Activated CD8-positive, alpha-beta memory T cell treated with anti-CD3 and anti-CD28 coated beads, Interleukin-2, amount 50 U/mL, for 1 hour (primary cell): ENCODE results near the gene PTPN13.
"Not testable (repeated sequence)": the region's sequence is repeated elsewhere in the genome, so short reads cannot be mapped to it uniquely, and the experiment has no call there.

Source experiments
- DNase-seq: peaks from one replicate; pipeline ENCODE4 v3.0.0-alpha.2; 2020; ENCODE audit errors: extremely low read depth

Gene PTPN13

DNA sequence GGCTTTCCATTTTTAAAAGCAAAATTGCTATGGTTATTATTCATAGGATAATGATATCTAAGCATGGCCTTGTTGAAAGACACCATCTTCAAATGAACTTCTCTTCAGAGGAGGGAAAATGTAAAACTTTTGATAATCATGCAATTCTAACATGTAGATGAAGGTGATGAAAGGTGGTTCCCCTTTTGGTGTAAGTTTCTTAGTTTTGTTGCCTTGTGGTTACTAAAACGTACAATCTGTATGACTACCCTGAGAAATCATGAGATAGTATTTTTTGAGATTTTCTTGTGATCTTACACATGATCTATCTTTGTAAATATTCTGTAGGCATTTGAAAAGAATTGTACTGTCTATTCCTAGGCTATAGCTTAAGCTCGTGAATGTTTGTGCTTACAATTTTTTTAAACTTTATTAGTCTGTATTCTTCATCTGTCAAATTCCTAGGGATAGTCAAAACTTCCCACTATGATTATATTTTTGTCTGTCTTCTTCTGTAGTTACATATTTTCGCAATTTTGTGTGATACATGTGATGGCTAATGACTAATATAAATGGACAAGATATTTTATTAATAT is 47.5 kb downstream of the PTPN13 start:
- no peak for DNase-seq

DNA sequence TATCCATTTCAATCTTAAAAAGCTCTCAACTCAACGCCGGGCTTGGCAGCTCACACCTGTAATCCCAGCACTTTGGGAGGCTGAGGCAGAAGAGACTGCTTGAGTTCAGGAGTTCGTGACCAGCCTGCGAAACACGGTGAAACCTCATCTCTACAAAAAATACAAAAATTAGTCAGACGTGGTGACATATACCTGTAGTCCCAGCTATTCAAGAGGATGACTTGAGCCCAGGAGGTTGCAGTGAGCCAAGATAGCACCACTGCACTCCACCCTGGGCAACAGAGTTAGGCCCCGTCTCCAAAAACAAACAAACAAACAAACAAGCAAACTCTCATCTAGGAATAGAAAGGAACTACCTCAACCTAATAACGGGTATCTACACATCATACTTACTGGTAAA is 50.8 kb downstream of the PTPN13 start:
- DNase-seq = no peak

DNA sequence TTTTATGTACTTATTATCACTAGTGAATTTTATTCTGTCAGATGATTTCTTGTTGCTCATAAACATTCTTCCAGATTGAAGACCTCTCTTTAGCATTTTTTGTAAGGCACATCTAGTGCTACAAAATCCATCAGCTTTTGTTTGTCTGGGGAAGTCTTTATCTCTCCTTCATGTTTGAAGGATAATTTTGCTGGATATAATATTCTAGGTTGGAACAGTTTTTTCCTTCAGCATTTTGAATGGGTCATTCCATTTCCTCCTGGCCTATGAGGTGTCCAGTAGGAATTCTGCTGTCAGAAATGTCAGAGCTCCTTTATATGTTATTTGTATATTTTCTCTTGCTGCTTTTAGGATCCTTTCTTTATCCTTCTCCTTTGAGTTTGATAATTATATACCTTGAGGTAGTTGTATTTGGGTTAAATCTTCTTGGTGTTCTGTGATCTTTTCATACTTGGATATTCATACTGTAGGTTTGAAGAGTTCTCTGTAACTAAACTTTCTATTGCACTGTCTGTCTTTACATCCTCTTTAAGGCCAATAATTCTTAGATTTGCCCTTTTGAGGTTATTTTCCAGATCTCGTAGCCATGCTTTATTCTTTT is 58.3 kb downstream of the PTPN13 start:
- DNase-seq = no peak

DNA sequence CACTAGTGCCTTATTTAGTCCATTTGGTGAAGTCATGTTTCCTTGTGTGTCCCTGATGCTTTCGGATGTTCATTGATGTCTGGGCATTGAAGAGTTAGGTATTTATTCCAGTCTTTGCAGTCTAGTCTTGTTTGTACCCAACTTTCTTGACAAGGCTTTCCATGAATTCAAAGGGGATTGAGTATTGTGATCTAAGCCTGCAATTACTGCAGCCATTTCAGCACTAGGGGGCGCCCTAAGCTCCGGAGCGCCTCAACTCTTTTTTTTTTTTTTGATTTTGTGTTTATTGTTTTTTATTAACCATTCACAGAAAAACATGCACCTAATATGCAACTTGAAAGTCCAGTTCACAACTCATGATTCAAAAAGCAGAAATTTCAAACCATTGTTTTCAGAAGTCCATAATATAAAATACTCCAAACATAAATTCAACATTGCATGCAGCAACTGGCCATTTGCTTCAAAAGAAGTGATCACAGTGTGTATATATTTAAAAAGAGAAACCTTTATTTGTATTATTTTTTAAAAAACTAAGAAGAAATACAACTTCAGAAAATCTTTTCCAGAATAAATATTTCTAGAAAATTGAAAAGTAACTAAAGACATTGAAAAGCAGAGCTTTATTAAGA is 59.2 kb downstream of the PTPN13 start:
- no peak for DNase-seq

DNA sequence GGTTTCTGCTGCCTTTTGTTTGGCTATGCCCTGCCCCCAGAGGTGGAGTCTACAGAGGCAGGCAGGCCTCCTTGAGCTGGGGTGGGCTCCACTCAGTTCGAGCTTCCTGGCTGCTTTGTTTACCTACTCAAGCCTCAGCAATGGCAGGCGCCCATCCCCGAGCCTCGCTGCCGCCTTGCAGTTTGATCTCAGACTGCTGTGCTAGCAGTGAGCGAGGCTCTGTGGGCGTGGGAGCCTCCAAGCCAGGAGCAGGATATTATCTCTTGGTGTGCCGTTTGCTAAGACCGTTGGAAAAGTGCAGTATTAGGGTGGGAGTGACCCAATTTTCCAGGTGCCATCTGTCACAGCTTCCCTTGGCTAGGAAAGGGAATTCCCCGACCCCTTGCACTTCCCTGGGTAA is 62.7 kb downstream of the PTPN13 start:
- not testable (repeated sequence) for DNase-seq

DNA sequence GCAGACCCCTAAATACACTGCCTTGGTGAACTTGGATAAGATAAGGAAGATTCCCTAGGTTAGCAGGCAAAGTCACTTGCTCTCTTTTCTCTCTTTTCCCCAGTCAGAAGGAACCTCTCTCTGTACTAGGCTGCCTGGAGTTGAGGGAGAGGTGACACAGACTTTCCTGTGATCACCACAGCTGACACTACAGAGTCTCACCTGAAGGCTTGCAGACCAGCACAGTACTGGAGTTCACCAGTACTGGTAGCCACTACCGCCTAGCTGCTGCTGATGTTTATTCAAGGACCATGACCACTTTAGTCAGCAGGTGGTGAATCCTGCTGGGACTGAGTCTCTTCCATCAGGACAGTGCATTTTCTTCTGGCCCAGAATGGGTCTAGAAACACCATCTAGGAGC is 63.3 kb downstream of the PTPN13 start:
- no peak for DNase-seq

DNA sequence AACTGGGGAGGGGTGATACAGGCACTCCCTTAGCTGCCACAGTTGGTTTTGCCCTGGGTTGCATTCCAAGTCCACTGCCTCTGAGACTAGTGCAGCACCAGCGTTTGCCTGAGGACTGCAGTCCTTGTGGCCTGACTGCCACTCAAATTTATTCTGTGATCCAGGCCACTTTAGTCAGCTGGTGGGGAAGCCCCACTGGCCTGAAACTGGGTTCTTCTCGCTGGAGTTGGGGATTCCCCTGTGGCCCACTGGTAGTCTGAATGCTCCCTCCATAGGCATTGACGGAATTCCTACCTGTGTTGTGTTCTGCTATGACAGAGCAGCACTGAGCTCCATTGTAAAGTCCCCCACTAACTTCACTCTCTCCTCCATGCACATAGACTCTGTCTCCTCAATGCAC is 63.8 kb downstream of the PTPN13 start:
- no peak for DNase-seq

DNA sequence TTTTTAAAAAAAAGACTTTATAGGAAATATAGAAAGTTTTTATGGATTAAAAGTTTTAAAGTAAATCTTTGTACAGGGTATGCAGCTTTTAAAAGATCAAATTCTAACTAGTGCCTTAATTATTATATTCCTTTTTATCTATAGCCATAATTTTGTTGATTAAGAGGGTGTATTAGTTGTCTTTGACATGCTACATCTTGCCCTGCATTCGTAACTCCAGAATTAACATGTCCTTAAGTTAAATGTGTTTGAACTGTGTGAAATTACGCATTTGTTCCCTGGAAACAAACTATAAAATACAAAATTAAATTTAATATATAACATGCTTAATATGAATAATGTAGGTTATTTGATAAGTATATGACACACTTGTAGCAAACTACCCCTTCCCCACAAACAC is 66.3 kb downstream of the PTPN13 start:
- no peak for DNase-seq

DNA sequence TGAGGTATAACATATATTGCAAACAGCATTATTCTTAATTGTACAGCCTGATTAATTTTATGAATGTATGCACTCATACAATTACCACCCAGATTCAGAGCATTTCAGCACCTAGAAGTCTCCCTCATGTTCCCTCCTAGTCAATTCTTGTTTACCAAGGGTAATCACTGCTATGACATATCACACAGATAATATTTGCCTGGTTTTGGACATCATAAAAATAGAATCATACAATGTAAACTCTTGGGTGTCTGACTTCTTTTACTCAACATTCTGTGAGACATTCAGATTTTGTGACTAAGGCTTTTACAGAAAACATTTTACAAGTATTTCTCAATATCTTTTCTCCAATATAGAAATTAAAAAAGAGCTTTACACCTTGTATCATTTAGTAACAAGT is 66.9 kb downstream of the PTPN13 start:
- DNase-seq = no peak

DNA sequence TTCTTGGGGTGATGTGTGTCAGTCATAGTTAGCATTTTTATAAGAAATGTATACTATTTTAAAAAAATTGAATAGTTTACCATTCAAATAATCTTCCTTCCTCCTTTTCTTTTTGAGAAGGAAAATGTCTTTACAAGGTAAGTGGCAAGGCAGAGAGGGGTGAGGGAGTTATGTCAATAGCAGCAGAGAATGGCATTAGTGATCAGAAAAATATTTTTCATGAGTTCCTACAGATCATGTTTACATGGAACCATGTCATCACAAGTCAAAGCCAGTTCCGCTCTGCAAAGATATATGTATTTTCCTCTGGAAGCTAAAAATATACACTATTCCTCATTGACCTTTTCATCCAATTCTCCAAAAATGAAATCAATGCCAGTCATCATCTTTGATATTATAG is 67.3 kb downstream of the PTPN13 start:
- DNase-seq = no peak

DNA sequence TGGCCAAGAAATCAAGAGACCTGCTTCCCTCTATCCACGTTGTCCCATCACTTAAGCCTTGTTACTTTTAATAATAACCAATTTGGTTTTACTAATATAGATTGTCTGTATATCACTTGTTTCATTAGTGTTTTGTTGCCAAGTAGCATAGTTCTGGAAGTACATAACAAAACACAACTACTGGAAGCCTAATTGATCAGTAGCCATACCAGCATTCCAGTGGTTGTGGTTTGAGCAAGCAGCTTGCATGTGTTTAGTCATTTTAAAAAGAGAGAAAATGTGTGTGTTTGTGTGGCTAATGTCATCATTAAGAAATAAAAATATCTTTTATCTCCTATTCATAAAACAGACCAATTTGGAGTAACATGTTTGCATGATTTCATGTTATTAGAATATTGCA is 70.8 kb downstream of the PTPN13 start:
- DNase-seq = no peak

DNA sequence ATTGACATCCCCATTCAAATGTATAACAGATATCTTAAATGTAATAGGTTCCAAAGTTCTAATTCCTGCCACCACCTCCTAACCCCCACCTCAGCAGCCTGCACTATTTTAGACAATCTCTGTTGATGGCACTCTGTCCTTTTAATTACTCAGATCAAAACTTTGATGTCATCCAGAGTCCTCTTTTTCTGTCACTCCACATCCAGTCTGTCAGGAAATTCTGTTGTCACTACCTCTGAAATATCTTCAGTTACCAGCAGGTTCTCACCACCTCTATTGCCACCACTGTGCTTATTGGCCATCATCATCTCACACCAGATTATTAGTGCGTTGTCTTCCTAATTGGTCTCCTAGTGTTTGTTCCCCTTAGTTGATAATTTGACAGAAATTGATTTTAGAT is 76.2 kb downstream of the PTPN13 start:
- DNase-seq = no peak

DNA sequence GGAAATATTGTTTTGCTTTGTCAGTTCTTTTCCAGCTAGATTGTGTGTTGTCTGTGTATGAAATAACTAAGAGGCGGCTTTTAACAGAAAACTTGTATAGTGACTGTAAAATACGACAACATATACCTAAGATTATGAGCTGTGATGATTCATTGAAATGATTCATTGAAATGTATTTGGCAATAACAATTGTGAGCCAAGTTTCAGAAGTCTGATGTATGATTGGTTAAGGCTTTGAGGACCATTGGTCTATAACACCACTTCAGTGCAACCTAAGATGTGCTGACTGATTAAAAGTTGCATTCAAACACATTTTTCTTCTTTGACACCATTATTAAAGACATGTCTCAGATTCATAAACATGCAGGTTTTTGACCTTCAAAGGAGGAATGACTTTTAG is 76.6 kb downstream of the PTPN13 start:
- no peak for DNase-seq

DNA sequence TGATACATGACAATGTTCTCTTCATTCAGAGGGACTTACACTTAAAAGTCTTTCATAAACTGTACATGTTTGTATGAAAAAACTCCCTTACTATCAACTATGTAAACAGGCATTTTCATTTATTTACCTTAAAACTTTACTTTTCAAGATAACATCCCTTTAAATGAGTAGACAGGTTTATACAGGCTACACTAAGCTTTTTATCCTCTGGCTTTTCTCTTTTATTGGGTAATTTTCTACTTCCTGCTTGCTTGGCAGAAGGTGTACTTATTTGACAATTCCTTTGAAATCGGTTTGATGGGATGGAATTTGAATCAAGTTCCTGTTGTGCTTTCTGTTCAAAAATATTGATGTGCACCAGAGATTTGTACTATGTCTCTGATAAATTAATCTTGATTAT is 81.4 kb downstream of the PTPN13 start:
- no peak for DNase-seq

DNA sequence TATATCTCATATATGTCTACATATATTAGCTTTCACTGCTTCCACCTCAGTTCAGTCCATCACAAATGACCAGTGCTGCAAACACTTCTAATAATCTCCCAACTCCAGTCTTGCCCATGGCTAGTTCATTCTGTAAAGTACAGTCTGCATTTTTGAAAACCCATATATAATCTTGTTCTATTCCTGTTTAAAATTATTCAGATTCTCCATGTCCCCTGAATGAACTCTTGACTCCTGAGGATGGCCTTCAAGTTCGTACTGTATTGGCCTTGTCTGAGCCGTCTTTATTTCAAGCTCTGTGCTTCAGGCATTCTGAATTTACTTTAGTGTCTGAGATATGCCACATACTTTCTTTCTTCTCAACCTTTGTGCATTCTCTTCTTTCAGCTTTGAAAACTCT is 84.7 kb downstream of the PTPN13 start:
- DNase-seq = no peak

DNA sequence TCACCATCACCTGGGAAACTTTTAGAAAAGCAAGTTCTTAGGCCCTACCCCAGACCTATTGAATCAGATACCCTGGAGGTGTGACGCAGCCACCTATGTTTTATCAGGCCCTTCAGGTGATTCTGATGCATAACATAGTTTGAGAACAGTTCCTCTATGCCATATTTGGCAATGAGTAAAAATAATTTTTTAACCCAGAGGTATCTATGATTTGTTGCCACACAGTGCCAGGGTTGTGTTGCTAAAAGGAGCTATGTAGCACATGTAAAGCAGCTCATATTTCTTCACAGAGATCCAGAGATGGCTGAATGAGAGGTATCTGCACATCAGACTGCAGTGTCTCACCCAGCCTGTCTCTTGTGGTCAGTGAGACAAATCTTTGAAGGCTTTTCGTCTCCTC is 85.3 kb downstream of the PTPN13 start:
- no peak for DNase-seq

DNA sequence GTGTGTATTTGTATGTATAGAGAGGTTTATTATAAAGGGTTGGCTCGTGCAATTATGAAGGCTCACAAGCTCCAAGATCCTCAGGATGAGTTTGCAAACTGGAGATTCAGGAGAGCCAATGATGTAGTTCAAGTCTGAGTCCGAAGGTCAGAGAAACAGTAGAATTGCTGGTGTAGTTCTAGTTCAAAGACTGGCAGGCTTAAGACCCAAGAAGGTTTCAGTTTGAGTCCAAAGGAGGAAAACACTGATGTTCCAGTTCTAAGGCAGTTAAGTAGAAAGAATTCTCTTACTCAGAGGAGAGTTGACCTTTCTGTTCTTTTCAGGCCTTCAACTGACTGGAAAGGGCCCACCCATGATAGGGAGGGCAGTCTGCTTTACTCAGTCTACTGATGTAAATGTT is 89.1 kb downstream of the PTPN13 start:
- no peak for DNase-seq

DNA sequence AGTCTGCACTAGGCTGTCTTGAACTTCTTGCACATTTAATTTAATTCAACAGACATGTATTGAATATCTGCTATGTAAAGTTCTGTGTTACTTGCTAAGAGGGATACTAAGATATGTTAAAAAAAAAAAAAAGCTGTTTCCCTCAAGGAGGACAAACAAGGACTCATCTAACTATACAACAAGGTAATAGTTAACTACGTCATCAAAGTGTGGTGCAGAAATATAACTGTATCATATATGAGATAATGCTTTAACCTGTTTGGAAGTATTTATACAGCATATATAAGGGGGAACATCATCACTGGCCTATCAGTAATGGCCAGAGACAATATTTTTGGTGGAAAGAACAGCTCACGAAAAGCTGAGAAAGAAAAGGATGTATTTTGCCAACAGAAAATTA is 89.9 kb downstream of the PTPN13 start:
- DNase-seq = no peak

DNA sequence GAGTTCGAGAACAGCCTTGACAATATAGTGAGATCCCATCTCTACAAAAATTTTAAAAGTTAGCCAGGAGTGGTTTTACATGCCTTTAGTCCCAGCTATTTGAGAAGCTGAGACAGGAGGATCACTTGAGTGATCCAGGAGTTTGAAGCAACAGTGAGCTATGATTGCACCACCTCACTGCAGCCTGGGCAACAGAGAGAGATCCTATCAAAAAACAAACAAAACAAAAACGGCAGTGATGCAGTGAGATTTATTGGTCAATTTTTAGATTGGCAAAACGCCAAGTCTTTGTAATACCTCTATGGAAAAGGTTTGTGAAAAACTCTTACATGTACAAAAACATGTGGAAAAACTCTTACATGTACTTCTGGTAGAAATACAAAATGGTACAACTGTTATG is 91.3 kb downstream of the PTPN13 start:
- no peak for DNase-seq

DNA sequence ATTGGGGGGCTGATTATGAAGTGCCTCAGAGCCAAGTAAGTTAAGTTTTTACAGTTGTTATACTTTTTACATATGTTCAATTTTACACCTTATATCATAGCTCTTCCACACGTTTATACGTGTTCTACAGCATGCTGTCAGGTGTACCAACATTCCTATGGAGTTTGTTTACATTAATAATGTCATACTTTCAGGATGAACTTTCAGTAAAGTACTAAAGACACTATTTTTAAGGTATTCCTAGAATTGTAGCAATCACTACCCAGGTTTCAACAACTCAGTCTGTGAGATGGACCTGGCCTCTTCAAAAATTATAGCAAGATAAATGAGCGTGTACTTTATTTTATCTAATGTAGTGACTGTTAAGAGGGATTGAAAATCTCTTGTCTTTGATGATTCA is 92.6 kb downstream of the PTPN13 start:
- no peak for DNase-seq

DNA sequence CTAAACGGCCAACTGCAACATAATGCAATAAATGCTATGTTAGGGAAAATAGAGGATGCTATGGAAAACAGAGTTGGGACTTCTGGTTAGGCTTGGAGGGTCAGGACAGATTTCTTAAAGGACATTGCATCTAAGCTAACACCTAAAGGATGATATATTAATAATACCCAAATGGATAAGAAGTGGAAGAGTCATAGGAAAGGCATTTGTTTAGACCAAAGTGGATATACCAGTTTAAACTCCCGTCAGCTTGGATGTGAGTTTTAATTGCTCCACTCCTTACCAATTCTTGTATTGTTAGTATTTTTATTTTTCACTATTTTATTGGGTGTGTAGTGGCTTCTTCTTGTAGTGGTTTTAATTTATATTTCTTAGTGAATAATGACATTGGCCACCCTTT is 93.9 kb downstream of the PTPN13 start:
- no peak for DNase-seq

DNA sequence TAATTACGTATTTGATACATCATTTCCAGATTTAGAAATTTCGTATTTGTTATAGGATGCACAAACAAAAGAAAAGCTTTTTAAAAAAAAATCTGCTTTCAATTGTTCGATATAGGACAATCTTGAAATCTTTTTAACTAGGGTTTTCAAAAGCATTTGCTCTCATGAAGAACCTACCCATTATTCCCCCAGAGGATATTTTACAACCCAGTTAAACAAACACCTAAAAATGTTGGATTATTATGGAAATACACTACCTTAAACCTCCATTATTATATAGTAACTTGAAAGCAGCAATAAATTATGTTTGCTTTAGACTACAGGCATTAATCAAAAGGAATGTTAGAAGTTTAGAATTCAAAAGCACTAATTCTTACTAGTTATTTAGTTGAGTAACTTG is 110.5 kb downstream of the PTPN13 start:
- DNase-seq = no peak

DNA sequence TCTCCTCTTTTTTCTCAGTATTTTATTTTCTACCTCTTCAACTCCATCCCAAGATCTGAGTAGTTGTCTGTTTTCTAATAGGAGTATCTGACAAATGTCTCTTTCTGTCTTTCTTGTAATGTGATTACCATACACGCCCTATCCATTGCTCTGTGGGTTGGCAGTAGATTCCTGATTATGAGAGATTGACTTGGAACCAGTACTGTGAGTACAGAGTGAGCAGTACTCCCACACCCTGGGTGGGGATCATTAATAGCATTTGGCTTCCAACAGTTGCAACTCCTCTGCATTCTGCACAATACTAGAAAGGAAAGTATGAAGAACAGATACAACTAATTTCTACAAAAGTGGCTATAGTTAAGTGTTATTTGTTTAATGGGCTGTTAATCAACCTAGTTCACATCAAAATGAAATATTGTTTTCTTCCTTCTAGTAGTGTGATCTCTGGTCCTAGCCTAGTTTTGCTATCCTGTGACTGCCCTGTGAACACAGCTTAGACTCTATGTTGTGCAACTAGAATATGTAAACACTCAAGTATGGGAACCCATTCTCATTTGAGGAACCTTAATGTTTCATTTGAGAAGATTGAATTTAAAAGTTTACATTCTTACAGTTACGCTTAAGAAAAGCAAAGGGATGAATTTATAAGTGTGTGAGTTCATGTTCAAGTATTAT is 112.9 kb downstream of the PTPN13 start:
- no peak for DNase-seq
